ENCODE data around the gene SOX8. TPM values are rescaled to one million over a fixed set of nuclear protein-coding genes. Genes with fewer than 3 reads are reported as not detected.

SOX8 gene
- total RNA-seq, 1 donor from 2014 or later = 0.96 TPM

- Histone ChIP-seq H3K9me3 (replicated peaks) (no peaks in the 10 kb centered on the region), H3K27me3 (ENCODE audit: low read depth) (peaks cover 47% of the 10 kb centered on the region), H3K4me3 (peak overlapping the region; percentile 61), H3K4me1 (peaks cover 32% of the 10 kb centered on the region), H3K27ac (replicated peaks) (peak overlapping the region; percentile 80), H3K36me3 (no peaks in the 10 kb centered on the region)
- DNase-seq = no peak
- intact Hi-C loops (cut with micrococcal nuclease) = no loop called here
- TF ChIP-seq CTCF (IDR thresholded peaks at IDR 0.05; ENCODE audit: borderline replicate concordance) = no peak
Measured at GRCh38 chr16:1018447-1019198, 37.1 kb downstream of the SOX8 start.

- Histone ChIP-seq H3K27ac (replicated peaks) (peak overlapping the region; percentile 80), H3K36me3 (no peaks in the 10 kb centered on the region), H3K4me3 (peak overlapping the region; percentile 61), H3K27me3 (ENCODE audit: low read depth) (peaks cover 56% of the 10 kb centered on the region), H3K9me3 (replicated peaks) (no peaks in the 10 kb centered on the region), H3K4me1 (peaks cover 32% of the 10 kb centered on the region)
- DNase-seq = peak; percentile 65
- intact Hi-C loops (cut with micrococcal nuclease) = no loop called here
- TF ChIP-seq CTCF (IDR thresholded peaks at IDR 0.05; ENCODE audit: borderline replicate concordance) = no peak
Measured at GRCh38 chr16:1019231-1020090, 37.9 kb downstream of the SOX8 start.

GRCh38 chr16:1020091-1020399, 38.5 kb downstream of the SOX8 start:
- peak overlapping the region; percentile 61 for H3K4me3 ChIP-seq
- peak overlapping the region; percentile 80 for H3K27ac ChIP-seq (replicated peaks)
- H3K36me3 ChIP-seq = no peaks in the 10 kb centered on the region
- no peak for TF ChIP-seq CTCF (IDR thresholded peaks at IDR 0.05; ENCODE audit: borderline replicate concordance)
- peaks cover 32% of the 10 kb centered on the region for H3K4me1 ChIP-seq
- no peaks in the 10 kb centered on the region for H3K9me3 ChIP-seq (replicated peaks)
- intact Hi-C loops (cut with micrococcal nuclease) = no loop called here
- DNase-seq = no peak
- peaks cover 62% of the 10 kb centered on the region for H3K27me3 ChIP-seq (ENCODE audit: low read depth)

- no peak for DNase-seq
- Histone ChIP-seq H3K4me3 (no peak overlapping the region), H3K27ac (replicated peaks) (no peak overlapping the region), H3K27me3 (ENCODE audit: low read depth) (peaks cover 62% of the 10 kb centered on the region), H3K36me3 (no peaks in the 10 kb centered on the region), H3K4me1 (peaks cover 32% of the 10 kb centered on the region), H3K9me3 (replicated peaks) (no peaks in the 10 kb centered on the region)
- TF ChIP-seq CTCF (IDR thresholded peaks at IDR 0.05; ENCODE audit: borderline replicate concordance) = no peak
- intact Hi-C loops (cut with micrococcal nuclease) = no loop called here
Measured at GRCh38 chr16:1020591-1020990, 39.0 kb downstream of the SOX8 start.

- Histone ChIP-seq H3K27me3 (ENCODE audit: low read depth) (peaks cover 64% of the 10 kb centered on the region), H3K4me3 (no peak overlapping the region), H3K4me1 (peaks cover 32% of the 10 kb centered on the region), H3K27ac (replicated peaks) (no peak overlapping the region), H3K36me3 (no peaks in the 10 kb centered on the region), H3K9me3 (replicated peaks) (no peaks in the 10 kb centered on the region)
- no peak for TF ChIP-seq CTCF (IDR thresholded peaks at IDR 0.05; ENCODE audit: borderline replicate concordance)
- no peak for DNase-seq
- intact Hi-C loops (cut with micrococcal nuclease) = no loop called here
Measured at GRCh38 chr16:1021553-1022160, 40.1 kb downstream of the SOX8 start.

Measured in left ventricle myocardium inferior (tissue), 1 donor.